NCI-H510A (cell line): Measurements from ENCODE around the gene ZGLP1.

Experiments used
- DNase-seq: peaks from one replicate; lab custom pipeline; 2025; lab: John Stamatoyannopoulos, UW

ZGLP1 gene

DNA sequence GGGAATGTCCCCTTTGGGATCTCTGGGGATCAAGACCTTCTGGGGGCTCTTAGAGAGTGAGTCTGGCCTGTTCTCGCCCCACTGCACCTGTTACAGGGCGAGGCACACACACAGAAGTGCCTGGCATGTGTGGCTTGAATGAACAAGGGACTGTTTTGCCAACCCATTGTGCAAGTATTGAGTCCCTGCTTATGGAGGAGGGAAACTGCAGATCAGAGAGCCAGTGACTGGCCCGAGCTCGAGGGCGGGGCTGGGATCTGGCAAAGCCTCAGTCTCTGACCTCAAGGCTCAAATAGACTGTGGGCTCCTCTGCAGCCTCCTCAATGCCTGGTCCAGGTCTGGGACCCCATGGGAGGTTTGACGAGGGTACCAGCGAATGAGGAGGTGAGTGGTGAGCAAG, 18.2 kb upstream of the ZGLP1 start:
- DNase-seq, result no peak

DNA sequence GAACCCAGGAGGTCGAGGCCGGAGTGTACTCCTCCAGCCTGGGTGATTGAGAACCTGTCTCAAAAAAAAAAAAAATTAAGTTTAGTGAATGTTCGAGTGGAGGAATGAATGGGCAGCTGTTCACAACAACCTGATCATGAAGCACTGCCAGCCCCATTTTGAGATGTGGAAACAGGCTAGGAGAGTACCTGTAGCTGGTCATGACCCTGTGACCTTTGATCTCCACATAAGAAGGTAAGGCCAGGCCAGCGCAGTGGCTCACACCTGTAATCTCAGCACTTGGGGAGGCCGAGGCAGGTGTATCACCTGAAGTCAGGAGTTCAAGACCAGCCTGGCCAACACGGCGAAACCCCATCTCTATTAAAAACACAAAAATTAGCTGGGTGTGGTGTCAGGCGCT, 16.1 kb upstream of the ZGLP1 start:
- DNase-seq, result no peak

DNA sequence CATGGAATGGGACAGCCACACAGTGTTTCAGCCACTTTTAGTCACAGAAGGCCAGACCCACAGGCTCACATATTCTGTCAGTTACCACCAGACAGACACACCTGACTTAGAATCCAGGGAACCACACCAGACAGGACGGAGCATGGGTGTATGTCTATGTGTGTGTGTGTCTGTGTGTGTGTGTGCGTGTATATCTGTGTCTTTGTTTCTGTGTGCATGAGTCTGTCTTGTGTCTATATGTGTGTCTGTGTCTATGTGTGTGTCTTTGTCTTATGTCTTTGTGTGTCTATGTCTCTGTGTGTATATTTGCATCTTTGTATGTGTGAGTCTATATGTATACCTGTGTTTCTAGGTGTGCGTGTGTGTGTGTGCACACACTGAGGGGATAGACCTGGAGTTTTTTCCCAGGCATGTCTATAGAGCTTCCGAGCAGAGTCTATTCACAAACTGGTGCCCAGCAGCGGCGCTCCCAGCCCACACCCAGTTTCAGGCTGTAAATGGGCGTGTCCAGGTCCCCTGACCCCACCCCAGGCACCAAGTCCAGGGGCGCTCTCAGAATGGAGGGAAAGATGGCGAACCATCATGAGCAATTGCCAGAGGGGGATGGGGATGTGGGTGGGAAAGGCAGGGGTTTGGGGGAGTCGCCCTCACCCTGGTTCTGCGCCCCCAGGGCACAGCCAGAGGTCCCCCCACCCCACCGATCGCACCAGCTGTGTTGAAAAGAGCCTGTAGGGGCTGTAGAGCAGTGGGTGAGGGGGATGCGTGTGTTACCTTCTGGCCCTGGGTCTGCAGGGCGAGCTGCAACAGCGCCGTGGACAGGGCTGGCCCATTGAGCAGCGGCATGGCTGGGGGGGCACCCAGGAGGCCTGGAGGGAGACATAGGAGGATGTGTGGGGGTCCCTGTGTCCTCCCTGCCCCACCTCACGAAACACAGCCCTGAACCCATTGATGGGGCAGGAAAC, 12.5 kb upstream of the ZGLP1 start:
- no peak for DNase-seq

DNA sequence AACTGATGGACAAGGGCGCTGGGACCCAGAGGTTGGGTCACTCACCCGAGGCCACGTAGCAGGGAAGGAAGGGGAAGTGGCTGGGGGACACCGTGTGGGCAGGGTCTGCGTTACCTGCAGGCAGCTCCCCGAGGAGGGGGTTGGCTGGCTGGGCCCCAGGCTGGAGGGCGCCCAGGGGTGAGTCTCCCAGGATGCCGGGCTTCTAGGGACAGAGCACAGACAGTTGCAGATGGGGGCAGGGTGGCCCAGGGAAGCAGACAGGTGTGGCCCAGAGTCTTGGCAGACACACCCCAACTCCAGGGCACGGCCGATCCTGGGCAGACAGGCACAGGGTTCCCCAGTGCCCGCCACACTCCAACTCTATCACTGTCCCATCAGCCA, 11.8 kb upstream of the ZGLP1 start:
- no peak for DNase-seq

DNA sequence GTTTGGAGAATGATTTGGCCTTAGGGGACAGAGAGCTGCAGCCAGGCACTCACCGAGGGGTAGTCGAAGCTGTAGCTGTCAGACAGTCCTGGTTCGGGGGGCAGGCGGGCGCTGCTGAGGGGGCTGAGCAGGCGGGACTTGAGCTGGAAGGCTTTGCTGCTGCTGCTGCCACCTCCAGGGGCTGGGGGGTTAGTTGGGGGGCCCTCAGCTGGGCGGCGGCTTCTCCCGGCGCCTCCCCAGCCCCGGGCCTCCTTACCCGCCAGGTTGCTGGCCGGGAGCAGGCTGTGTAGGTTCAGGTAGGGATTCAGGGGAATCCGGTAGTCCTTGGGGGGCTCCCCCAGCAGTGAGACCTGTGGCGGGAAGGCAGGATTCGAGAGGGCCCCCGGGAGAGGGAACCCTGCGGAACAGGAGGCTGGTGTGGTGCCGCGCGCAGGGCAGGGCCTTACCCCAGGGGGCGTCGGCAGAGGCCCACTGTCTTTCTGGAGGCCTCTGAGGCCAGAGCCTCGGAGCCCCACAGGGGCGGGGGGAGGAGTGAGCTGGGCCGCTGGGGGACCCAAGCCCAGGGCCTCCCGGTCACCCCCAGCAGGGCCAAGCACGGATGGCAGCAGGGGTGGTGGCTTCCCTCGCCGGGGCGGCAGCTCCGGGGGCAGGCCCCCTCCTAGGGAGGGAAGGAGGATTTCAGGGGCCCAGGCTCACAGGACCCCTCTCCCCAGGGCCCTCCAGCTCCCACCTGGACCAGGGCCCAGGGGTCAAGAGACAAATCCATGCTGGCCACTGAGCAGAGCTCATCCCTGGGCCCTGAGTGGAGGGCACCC, 11.2 kb upstream of the ZGLP1 start:
- no peak for DNase-seq

DNA sequence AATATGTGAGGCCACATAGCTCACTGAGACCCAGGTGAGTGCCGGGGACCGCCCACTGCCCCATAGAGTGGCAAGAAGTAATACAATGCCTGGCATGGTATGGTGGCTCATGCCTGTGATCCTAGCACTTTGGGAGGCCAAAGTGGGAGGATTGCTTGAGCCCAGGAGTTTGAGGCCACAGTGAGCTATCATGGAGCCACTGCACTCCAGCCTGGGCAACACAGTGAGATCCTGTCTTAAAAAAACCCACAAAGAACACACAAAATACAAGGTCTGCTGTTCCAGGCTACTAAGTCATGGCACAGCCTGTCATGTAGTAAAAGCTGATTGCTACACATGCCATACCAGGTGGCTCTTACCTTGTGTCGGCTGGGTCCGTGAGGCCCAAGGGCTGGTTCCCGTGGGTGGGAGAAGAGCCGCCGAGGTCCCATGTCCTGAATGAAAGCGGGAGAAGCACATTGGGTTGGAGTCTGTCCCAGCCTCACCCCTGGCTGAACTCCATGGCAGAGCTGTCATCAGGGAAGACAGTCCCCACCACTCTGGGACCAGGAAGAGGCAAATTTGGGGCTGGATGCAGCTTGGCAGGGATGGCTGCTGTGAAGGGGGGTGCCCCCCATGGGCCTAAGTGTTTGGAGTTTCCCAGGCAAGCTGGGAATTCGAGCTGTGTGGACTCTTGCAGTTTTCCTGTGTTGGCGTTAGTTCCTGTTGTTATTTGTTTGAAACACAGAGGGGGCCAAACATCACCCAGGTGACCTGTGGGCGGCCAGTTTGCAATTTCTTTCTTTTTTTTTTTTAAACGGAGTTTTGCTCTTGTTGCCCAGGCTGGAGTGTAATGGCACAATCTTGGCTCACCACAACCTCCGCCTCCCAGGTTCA, 9.4 kb upstream of the ZGLP1 start:
- no peak for DNase-seq

DNA sequence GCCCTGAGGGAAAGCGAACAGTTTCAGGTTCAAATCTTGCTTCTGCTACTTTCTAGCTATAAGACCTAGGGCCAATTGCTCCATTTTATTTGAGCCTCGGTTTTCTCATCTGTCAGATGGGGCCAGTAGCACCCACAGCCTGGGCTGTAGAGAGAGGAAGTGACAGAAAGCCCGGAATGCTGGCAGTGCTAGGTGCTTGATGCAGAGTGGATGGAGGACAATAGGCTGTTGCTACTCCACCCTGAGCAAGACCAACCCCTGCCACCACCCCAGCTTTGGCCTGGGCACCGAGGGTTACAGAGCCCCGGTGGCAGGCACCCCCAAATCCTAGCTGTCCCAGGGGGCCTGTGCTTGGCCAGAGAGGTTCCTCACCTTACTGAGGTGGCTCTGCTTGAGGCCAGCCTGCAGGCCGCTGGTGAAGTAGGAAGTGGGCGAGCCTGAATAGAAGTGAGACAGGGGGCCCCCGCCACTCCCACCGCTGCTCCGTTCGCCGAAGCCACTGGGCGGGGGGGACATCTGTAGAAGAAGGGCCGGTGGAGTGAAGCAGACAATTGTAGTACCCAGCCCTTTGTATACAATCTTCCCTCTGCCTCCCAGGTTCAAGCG, 8.3 kb upstream of the ZGLP1 start:
- no peak for DNase-seq

DNA sequence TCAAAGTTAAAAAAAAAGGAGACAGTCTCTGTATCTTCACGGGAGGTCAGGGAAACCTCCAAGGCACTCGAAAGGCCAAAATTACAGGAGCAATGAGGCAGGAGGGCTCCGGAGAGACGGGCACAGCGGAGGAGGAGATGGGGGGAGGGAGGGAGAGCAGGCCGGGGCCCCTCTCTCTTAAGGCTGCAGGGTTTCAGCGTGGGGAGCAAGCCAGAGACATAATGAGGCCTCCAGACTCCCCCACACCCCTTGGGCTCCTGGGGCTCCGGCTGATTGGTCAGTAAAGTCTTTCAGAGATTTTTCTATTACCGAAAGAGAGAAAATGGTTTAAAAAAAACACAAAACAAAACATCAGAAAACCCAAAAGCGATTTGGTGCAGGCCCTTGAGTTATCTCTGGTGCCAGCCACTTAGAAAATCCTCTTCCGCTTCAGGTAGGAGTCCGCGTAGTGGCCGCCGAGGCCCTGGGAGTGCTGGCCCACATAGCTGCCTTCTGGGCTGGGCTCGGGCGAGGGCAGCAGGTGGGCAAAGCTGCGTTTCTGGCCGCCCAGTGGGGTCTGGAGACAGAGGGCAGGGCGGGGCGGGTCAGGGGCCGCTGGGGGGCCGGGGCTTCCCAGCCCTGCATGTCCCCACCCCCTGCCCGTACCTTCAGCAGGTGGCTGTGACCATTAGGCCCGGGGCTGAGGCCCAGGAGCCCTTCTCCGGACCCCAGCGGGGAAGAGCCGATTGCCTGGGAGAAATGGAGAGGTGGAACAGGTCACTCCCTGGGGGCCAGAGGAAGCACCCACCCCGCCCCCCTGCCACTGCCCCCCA, 7.6 kb upstream of the ZGLP1 start:
- DNase-seq, result no peak

DNA sequence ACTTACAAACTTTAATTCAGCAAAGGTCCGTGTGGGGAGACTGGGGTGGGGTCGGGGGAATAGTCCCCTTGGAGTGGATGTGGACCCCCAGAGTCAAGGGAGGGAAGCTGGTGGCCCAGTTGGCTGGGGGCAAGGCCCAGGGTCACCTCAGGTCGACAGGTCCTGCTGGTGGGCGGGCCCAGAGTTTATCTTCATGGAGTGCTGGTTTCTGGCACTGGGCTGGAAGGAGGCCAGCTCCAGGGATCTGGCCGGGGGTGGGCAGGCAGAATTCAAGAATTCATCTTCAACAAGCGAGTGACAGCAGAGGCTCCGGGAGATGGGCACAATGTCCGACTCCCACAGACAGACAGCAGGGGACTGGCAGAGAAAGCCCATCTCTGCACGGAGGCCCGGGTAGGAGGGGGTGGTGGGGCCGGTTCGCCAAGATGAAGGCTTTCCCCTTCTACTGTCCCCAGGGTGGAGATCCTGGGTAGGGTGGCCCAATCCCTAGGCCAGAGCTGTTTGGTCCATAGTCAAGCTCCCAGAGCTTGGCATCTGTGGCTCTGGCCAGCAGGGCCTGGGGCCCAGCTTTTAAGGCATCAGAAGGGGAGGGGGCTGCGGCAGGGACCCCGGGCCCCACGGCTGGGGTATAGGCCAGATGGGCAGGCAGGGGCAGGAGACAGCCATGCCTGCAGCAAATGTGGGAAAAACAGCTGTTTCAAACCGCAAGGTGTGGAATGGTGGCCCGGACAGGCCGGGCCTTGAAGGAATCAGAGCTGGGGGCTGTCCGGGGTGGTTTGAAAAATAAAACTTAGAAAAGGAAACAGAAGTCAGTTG, 6.8 kb upstream of the ZGLP1 start:
- DNase-seq, result no peak

DNA sequence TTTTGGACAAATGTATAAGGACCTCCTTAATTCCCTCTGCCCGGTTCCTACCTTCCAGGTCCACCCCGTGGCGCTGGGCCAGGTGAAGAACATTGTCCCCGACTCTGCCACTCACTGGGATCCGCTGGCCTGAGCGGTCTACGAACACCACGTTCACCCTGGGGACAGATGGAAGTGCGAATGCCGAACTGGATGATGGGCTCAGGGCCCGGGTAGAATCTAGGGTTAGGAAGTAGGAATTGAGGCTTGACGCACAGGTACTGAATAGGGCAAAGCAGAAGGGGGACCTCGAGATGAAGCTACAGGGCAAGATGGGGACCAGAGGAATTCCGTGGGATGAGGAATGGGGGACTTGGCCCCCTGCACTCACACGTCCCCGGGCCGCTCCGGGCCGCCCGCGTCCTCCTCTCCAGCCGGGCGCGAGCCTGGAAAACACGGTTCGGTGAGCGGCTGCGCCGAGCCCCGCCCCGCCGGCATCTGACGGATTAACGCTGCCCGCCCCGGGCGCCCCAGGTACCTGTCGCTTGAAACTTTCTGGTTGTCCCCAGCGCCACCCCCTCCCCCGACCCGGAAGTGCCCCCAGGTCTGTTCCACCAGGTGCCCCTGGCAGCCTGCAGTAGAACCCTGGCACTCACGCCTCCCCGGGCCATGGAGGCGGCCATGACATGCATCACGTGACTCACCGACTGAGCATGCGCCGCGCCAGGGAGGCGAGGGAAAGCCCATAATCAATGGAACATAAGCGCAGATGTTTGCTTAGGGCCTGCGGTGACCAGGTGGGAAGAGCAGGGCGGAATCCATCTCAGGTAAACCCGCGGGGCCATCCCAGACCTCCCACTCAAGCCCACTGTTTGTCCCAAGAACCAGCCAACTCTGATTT, 6.0 kb upstream of the ZGLP1 start, which contains the start of gene FDX2:
TSS of gene FDX2 (minus strand) at position 681 of the 880 bp plus-strand sequence. CDS start at position 662, 19 bp downstream.
- DNase-seq, result peak; percentile 89

DNA sequence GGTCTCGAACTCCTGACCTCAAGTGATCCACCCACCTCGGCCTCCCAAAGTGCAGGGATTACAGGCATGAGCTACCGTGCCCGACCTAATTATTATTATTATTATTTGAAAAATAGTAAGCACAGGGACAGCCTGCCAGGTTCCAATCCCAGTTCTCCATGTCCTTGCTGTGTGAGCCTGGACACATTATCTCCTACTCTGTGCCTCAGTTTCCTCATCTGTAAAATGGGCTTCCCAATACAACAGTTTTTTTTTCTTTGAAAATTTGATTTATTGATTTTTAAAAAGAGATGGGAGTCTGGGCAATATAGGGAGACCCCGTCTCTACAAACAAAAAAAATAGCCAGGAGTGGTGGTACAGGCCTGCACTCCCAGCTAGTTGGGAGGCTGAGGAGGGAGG, 3.3 kb downstream of the ZGLP1 start:
- no peak for DNase-seq

DNA sequence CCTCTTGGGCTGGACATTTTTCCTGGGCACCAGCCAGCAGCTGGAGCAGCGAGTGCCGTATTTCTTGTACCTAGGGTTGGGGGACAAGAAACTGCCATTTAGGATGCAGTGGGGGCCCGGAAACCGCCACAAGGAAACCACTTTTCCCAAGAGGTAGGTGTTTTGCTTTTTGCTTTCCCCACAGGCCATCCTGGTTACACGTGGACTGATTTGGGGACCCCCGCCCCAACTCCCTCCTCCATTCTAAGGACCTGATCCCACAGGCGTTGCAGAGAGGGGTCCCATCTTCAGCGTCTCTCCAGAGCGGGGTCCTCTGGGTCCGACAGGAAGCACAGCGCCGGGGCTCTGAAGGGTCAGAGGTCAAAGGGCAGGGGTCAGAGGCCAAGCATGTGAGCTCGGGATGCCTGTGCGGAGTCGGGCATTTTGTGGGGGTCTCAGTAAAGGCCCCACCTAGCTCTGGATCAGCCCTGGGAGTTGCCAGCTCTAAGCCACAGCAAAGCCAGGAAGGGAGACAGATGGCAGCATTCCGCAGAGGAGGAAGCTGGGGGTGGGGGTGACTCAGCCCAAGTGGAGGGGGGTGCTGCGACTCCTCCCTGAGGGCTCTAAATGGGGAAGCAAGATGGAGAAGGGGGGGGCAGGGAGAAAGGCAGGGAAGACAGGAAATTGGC, 4.3 kb downstream of the ZGLP1 start:
- DNase-seq, result no peak

DNA sequence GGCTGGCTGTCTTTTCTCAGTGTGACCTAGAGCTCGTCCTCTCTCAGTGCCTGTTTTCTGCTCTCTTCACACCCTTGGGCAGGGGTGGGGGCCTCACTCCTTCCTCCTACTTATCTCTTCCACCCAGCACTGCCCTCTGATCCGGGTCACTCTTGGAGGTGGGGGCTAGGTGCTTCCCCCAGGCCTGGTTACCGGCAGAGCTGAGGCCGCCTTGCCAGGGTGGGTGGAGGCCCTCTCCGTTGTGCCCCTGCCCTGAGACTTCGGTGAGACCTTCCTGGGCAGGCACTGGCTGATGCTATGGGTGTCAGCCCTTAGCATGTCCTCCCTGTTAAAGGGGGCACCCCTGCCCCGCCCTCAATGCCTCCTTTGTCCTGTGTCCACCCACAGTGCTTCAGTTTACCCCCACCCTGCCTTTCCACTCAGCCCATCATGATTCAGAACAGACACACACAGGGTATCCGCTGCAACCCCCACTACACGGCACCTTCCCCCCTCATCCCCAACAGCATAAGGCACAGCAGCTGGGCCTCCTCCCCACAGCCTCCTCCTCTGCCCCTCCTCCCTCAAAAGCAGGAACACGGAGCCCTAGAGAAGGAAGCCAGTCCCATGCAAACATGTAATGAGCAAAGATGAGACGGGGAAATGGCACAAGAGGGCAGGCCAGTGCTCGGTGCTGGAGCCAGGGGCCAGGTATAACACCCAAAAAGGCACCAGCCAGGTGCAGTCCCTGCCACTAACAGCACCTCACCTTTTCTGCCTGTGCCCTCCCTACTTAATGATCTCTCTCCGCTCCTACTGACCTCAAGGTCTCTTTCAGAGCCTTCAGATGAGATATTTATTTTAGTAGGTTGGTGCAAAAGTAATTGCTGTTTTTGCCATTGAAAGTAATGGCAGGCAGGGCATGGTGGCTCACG, 9.8 kb downstream of the ZGLP1 start:
- DNase-seq, result no peak

DNA sequence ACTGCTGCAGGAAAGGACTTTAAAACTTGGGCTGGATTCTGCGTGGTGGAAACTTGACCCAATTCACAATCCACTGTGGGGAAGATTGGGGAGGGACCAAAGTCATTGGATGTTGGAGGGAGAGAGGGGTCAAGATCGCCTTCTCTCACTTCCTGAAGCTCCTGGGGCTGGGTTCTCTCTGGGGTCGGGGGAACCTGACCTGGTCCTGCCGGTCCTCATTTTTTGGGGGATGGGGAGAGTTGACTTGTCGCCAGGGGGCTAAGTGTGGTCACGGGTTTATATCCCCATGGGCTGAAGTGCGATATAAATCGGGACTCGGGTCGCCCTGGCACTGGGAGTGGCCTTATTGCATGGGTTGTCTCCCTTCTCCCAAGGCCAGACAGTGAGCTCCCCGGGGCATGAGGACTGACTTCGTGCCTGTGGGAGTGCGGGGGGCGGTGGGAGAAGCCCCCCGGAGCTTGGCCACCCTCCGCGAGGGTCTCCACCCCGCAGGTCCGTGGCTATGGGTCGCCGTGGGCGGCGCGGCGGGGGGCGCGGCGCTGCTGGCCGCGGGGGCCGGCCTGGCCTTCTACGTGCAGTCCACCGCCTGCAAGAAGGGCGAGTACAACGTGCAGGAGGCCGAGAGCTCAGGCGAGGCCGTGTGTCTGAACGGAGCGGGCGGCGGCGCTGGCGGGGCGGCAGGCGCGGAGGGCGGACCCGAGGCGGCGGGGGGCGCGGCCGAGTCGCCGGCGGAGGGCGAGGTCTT, 13.6 kb downstream of the ZGLP1 start:
- DNase-seq, result no peak

DNA sequence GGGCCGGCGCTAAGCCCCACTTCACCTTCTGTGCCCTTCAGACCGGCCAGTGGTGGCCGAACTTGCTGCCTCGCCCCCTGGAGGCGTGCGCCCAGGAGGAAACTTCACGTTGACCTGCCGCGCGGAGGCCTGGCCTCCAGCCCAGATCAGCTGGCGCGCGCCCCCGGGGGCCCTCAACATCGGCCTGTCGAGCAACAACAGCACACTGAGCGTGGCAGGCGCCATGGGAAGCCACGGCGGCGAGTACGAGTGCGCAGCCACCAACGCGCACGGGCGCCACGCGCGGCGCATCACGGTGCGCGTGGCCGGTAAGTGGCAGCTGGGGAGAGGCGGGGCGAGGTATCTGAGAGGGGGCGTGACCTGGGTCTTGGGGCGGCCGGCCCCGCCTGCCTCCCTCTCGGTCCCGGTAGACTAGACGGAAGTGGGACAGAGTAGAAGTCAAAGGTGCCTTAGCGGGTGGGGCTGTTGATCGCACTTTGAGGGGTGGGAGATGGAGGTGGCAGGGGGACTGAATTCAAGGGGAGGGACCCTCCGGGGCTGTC, 14.2 kb downstream of the ZGLP1 start:
- DNase-seq, result no peak

DNA sequence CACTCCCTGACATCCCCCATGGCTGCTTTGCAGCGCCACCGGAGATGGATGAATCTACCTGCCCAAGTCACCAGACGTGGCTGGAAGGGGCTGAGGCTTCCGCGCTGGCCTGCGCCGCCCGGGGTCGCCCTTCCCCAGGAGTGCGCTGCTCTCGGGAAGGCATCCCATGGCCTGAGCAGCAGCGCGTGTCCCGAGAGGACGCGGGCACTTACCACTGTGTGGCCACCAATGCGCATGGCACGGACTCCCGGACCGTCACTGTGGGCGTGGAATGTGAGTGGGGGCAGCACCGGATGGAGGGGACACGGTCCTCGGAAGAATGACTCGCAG, 15.3 kb downstream of the ZGLP1 start:
- DNase-seq, result no peak
